Left lobe of liver (tissue), 2 donors: ENCODE measurements around the gene CBL. TPM values are rescaled to one million over a fixed set of nuclear protein-coding genes. Genes with fewer than 3 reads are reported as not detected.
A peak's percentile ranks its signal among the peaks of the same experiment; 100 is the strongest.
"Not testable (repeated sequence)": the region's sequence is repeated elsewhere in the genome, so short reads cannot be mapped to it uniquely, and the experiment has no call there.

Experiments used
- ATAC-seq: fragments of 200-7000 bp; cut with Tn5 transposase; one replicate; pipeline ENCODE4 v1.9.1; 2020; ENCODE audit warnings: mild to moderate bottlenecking, moderate library complexity
- DNase-seq: peaks from one replicate; pipeline ENCODE4 v3.0.0-alpha.2; 2020; ENCODE audit warnings: low spot score
- total RNA-seq: library from RNA; stranded (reverse); gene quantifications from one replicate; pipeline ENCODE4 v1.2.1, GENCODE V29; 2021
- donor health status: DM: no; HTN: no; CAD: no; lungs with moderate emphysema.
- donor health status: DM: no; HTN: yes; CAD: no.

CBL gene
- total RNA-seq, 1 donor from 2014 or later = 3.2 TPM

- ATAC-seq = peak; percentile 23
- no peak for DNase-seq
These were observed 24.3 kb upstream of the CBL start for GRCh38 chr11:119181677-119182412.

GRCh38 chr11:119184399-119184798 lies 21.7 kb upstream of the CBL start:
- not testable (repeated sequence) for DNase-seq, ATAC-seq

GRCh38 chr11:119185981-119186634 lies 20.0 kb upstream of the CBL start:
- ATAC-seq (no peak), DNase-seq (no peak)

GRCh38 chr11:119187123-119187892 lies 18.8 kb upstream of the CBL start:
- no peak for DNase-seq
- no peak for ATAC-seq

- no peak for DNase-seq
- ATAC-seq = no peak
These were observed 18.1 kb upstream of the CBL start for GRCh38 chr11:119188067-119188466.

GRCh38 chr11:119188887-119189286 lies 17.3 kb upstream of the CBL start:
- ATAC-seq (no peak), DNase-seq (no peak)

GRCh38 chr11:119189393-119189792 lies 16.7 kb upstream of the CBL start:
- ATAC-seq (no peak), DNase-seq (no peak)

GRCh38 chr11:119190531-119190930 lies 15.6 kb upstream of the CBL start:
- DNase-seq (no peak), ATAC-seq (no peak)

- not testable (repeated sequence) for ATAC-seq, DNase-seq
These were observed 14.9 kb upstream of the CBL start for GRCh38 chr11:119191265-119191664.

GRCh38 chr11:119192111-119192510 lies 14.0 kb upstream of the CBL start:
- no peak for ATAC-seq
- no peak for DNase-seq

- ATAC-seq = no peak
These were observed 13.1 kb upstream of the CBL start for GRCh38 chr11:119193001-119193400.

GRCh38 chr11:119193626-119194025 lies 12.5 kb upstream of the CBL start:
- no peak for ATAC-seq
- DNase-seq = no peak

More at GRCh38 chr11:119193001-119193400, 13.1 kb upstream of the CBL start:
- DNase-seq = no peak

GRCh38 chr11:119194811-119195440 lies 11.2 kb upstream of the CBL start:
- DNase-seq (no peak), ATAC-seq (no peak)

GRCh38 chr11:119195680-119196079 lies 10.5 kb upstream of the CBL start:
- DNase-seq (no peak), ATAC-seq (peak; percentile 59)

- ATAC-seq (peak; percentile 99), DNase-seq (peak; percentile 69)
These were observed 9.2 kb upstream of the CBL start for GRCh38 chr11:119196833-119197483.

- DNase-seq (no peak), ATAC-seq (no peak)
These were observed 7.2 kb upstream of the CBL start for GRCh38 chr11:119198925-119199324.

- ATAC-seq, DNase-seq: not testable (repeated sequence)
These were observed 4.9 kb upstream of the CBL start for GRCh38 chr11:119201236-119201635.

- DNase-seq (no peak), ATAC-seq (no peak)
These were observed 3.6 kb upstream of the CBL start for GRCh38 chr11:119202554-119202953.

GRCh38 chr11:119204066-119204465 lies 2.1 kb upstream of the CBL start:
- ATAC-seq (no peak), DNase-seq (no peak)

GRCh38 chr11:119205080-119205479 lies 1.1 kb upstream of the CBL start:
- DNase-seq = no peak
- ATAC-seq = no peak
